SK-N-SH (cell line): ENCODE measurements around the gene DOC2A. TPM values are rescaled to one million over a fixed set of nuclear protein-coding genes. Genes with fewer than 3 reads are reported as not detected.

Experiments used
- CTCF ChIA-PET: fragments of 300-600, 350-600 bp; formaldehyde crosslinking; extraction: SDS; loops from one replicate; lab custom pipeline; 2021; lab: Yijun Ruan, JAX
- POLR2A ChIA-PET: fragments of 350-600 bp; sonication (Branson Sonifier 250); formaldehyde crosslinking; extraction: SDS; loops from one replicate; lab custom pipeline; 2020; ENCODE audit warnings: antibody characterized with exemption, inconsistent platforms; lab: Yijun Ruan, JAX
- DNase-seq: peaks from one replicate; pipeline ENCODE4 v3.0.0; 2012
- H2AFZ ChIP-seq: fragments of 200-600 bp; sonication (generic); 2 replicates; pipeline ENCODE4 v1.8.1; 2016; ENCODE audit warnings: antibody characterized with exemption, mild to moderate bottlenecking, low read depth
- H3F3A ChIP-seq: fragments of 200-600 bp; sonication (generic); replicated peaks from 2 replicates; pipeline ENCODE3; 2016; ENCODE audit warnings: antibody characterized with exemption, mild to moderate bottlenecking; ENCODE audit not compliant: insufficient read depth
- H3K27ac ChIP-seq, 2 experiments: fragments of 200-500 bp in 1 of 2; fragments of 200-600 bp in 1 of 2; sonication (Bioruptor generic) in 1 of 2; sonication (generic), shearing (Covaris generic) in 1 of 2; 2 replicates each; pipeline versions ENCODE4 v1.5.1 to v1.6.1; 2014 to 2016; ENCODE audit warnings: low read depth in 2 of 2, inconsistent platforms in 1 of 2, low read length in 1 of 2, mild to moderate bottlenecking in 1 of 2, mixed read lengths in 1 of 2
- H3K27me3 ChIP-seq: fragments of 200-600 bp; sonication (generic), shearing (Covaris generic); 2 replicates; pipeline ENCODE4 v1.6.1; 2016; ENCODE audit warnings: mixed run types; ENCODE audit not compliant: insufficient read depth
- H3K36me3 ChIP-seq, 2 experiments: fragments of 200-500 bp in 1 of 2; fragments of 200-600 bp in 1 of 2; sonication (Bioruptor generic) in 1 of 2; sonication (generic) in 1 of 2; replicated peaks in 1 of 2; 2 replicates each; pipeline versions ENCODE3 to v1.5.1; 2014 to 2016; ENCODE audit warnings: low read length in 1 of 2, mild to moderate bottlenecking in 1 of 2; ENCODE audit not compliant: insufficient read depth in 2 of 2, control insufficient read depth in 1 of 2
- H3K4me1 ChIP-seq, 2 experiments: fragments of 200-500 bp in 1 of 2; fragments of 200-600 bp in 1 of 2; sonication (Bioruptor generic) in 1 of 2; sonication (generic), shearing (Covaris generic) in 1 of 2; 2 replicates each; pipeline versions ENCODE4 v1.5.1 to v1.6.1; 2014 to 2016; ENCODE audit warnings: low read depth in 1 of 2, low read length in 1 of 2, mixed run types in 1 of 2; ENCODE audit not compliant: insufficient read depth in 2 of 2, control insufficient read depth in 1 of 2
- H3K4me2 ChIP-seq: fragments of 200-600 bp; sonication (generic), shearing (Covaris generic); 2 replicates; pipeline ENCODE4 v1.6.1; 2017; ENCODE audit warnings: mixed run types
- H3K4me3 ChIP-seq, 2 experiments: fragments of 200-500 bp in 1 of 2; fragments of 200-600 bp in 1 of 2; sonication (Bioruptor generic) in 1 of 2; sonication (generic), shearing (Covaris generic) in 1 of 2; 2 replicates each; pipeline versions ENCODE4 v1.5.1 to v1.8.1; 2014 to 2016; ENCODE audit warnings: low read depth in 2 of 2, inconsistent platforms in 1 of 2, low read length in 1 of 2, mild to moderate bottlenecking in 1 of 2, mixed read lengths in 1 of 2, moderate library complexity in 1 of 2
- H3K79me2 ChIP-seq: fragments of 200-600 bp; sonication (generic); 2 replicates; pipeline ENCODE4 v1.8.1; 2017; ENCODE audit warnings: mild to moderate bottlenecking; ENCODE audit not compliant: insufficient read depth
- H3K9ac ChIP-seq: fragments of 200-600 bp; sonication (generic); 2 replicates; pipeline ENCODE4 v1.6.1; 2017; ENCODE audit warnings: mixed run types
- H3K9me2 ChIP-seq: fragments of 200-600 bp; sonication (generic); 2 replicates; pipeline ENCODE4 v1.6.1; 2017; ENCODE audit warnings: mixed run types
- H3K9me3 ChIP-seq: fragments of 200-600 bp; sonication (generic); 2 replicates; pipeline ENCODE4 v1.6.1; 2017; ENCODE audit warnings: mixed run types, mild to moderate bottlenecking, moderate library complexity
- H4K20me1 ChIP-seq: fragments of 200-600 bp; sonication (generic); 2 replicates; pipeline ENCODE4 v1.6.1; 2017; ENCODE audit warnings: mild to moderate bottlenecking, mixed run types; ENCODE audit not compliant: insufficient read depth
- ELF1 ChIP-seq: IDR thresholded peaks from 2 replicates; pipeline ENCODE4 v1.4.0; 2012
- FOSL2 ChIP-seq: IDR thresholded peaks from 2 replicates; pipeline ENCODE4 v1.4.0; 2012; ENCODE audit warnings: low read depth, mild to moderate bottlenecking, moderate library complexity, borderline replicate concordance
- FOXM1 ChIP-seq: IDR thresholded peaks from 2 replicates; pipeline ENCODE4 v1.4.0; 2012; ENCODE audit warnings: low read depth, mild to moderate bottlenecking
- GATA2 ChIP-seq: sonication (generic); formaldehyde crosslinking; IDR thresholded peaks from 2 replicates; pipeline ENCODE4 v1.5.0; 2020; ENCODE audit warnings: mild to moderate bottlenecking, missing genetic modification reagents
- MXI1 ChIP-seq: IDR thresholded peaks from 2 replicates; pipeline ENCODE4 v1.6.1; 2012; ENCODE audit warnings: mild to moderate bottlenecking, low read depth, low read length, improper control_type of control experiment
- RAD21 ChIP-seq: IDR thresholded peaks from 2 replicates; pipeline ENCODE4 v1.6.1; 2012; ENCODE audit warnings: mild to moderate bottlenecking, low read length
- RXRA ChIP-seq: IDR thresholded peaks from 2 replicates; pipeline ENCODE4 v1.4.0; 2012; ENCODE audit warnings: low read depth, mild to moderate bottlenecking, borderline replicate concordance
- TAF1 ChIP-seq: IDR thresholded peaks from 2 replicates; pipeline ENCODE4 v1.6.1; 2012; ENCODE audit warnings: low read depth, mild to moderate bottlenecking, low read length, moderate library complexity, borderline replicate concordance
- TEAD4 ChIP-seq: IDR thresholded peaks from 2 replicates; pipeline ENCODE4 v1.4.0; 2012; ENCODE audit warnings: mild to moderate bottlenecking, borderline replicate concordance; ENCODE audit not compliant: insufficient read depth
- USF2 ChIP-seq: fragments of 150-350 bp; IDR thresholded peaks from 2 replicates; pipeline ENCODE4 v1.6.1; 2017; ENCODE audit warnings: antibody characterized with exemption, low read length, low read depth, borderline replicate concordance
- ZBTB33 ChIP-seq: IDR thresholded peaks from 2 replicates; pipeline ENCODE4 v1.4.0; 2012; ENCODE audit warnings: low read depth, borderline replicate concordance
- WGBS: methylation state at CpG from one replicate; pipeline ENCODE4 v1.1.6; 2017; ENCODE audit warnings: low lambda C conversion rate; 5-methylcytosine and 5-hydroxymethylcytosine counted together
- polyA plus RNA-seq, 3 experiments: library from polyadenylated mRNA; depleted of rRNA; stranded (reverse); fragments of >200 nt; gene quantifications; 2 replicates each; pipeline ENCODE4 v1.2.3, GENCODE V29; 2012
- TF ChIP-seq, protein P1 (sequence below): IDR thresholded peaks from 2 replicates; pipeline ENCODE4; 2012

DOC2A gene
- polyA plus RNA-seq, 1 of the 3 experiments (the other 2 are of a cell fraction): 10.4 TPM

GRCh38 chr16:29978564-29979270 is 32.1 kb downstream of the DOC2A start:
- peaks cover 46% of the 10 kb centered on the region for H3K79me2 ChIP-seq

More at GRCh38 chr16:29978564-29979270, 32.1 kb downstream of the DOC2A start:
- DNase-seq: peak; percentile 4
- TF ChIP-seq RAD21 (no peak), USF2 (no peak), FOSL2 (no peak), RXRA (no peak), FOXM1 (no peak), MXI1 (no peak), TEAD4 (no peak), GATA2 (no peak), TAF1 (no peak), ELF1 (no peak), ZBTB33 (no peak)
- TF ChIP-seq, protein P1, sequence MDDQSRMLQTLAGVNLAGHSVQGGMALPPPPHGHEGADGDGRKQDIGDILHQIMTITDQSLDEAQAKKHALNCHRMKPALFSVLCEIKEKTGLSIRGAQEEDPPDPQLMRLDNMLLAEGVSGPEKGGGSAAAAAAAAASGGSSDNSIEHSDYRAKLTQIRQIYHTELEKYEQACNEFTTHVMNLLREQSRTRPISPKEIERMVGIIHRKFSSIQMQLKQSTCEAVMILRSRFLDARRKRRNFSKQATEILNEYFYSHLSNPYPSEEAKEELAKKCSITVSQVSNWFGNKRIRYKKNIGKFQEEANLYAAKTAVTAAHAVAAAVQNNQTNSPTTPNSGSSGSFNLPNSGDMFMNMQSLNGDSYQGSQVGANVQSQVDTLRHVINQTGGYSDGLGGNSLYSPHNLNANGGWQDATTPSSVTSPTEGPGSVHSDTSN: no peak
- peaks cover 29 to 65% of the 10 kb centered on the region in 2 experiments for H3K36me3 ChIP-seq
- H4K20me1 ChIP-seq: peaks cover 38% of the 10 kb centered on the region
- H3K9ac ChIP-seq: no peak overlapping the region
- no peaks in the 10 kb centered on the region for H3K9me2 ChIP-seq
- no peaks in the 10 kb centered on the region for H3F3A ChIP-seq
- WGBS: 100% methylated on average over 7 of the region's 9 CpGs
- no peaks in the 10 kb centered on the region for H3K27me3 ChIP-seq
- H3K4me2 ChIP-seq: no peak overlapping the region
- peaks cover 20 to 23% of the 10 kb centered on the region in 2 experiments; a peak in 3 of 4 replicates for H3K4me1 ChIP-seq
- H2AFZ ChIP-seq: no peak overlapping the region
- ChIA-PET CTCF (interaction anchor here (0.6 to 8.2 kb wide), 5 partner anchors 8 to 130 kb away, joined by 3 to 41 read pairs (median 4); no protein-coding TSS in a partner anchor), POLR2A (no interaction called here)
- no peak overlapping the region for H3K27ac ChIP-seq
- no peaks in the 10 kb centered on the region for H3K9me3 ChIP-seq
- H3K4me3 ChIP-seq: no peak overlapping the region
